ENCODE results near the gene SPATA25.
A peak's percentile ranks its signal among the peaks of the same experiment; 100 is the strongest.

DNA sequence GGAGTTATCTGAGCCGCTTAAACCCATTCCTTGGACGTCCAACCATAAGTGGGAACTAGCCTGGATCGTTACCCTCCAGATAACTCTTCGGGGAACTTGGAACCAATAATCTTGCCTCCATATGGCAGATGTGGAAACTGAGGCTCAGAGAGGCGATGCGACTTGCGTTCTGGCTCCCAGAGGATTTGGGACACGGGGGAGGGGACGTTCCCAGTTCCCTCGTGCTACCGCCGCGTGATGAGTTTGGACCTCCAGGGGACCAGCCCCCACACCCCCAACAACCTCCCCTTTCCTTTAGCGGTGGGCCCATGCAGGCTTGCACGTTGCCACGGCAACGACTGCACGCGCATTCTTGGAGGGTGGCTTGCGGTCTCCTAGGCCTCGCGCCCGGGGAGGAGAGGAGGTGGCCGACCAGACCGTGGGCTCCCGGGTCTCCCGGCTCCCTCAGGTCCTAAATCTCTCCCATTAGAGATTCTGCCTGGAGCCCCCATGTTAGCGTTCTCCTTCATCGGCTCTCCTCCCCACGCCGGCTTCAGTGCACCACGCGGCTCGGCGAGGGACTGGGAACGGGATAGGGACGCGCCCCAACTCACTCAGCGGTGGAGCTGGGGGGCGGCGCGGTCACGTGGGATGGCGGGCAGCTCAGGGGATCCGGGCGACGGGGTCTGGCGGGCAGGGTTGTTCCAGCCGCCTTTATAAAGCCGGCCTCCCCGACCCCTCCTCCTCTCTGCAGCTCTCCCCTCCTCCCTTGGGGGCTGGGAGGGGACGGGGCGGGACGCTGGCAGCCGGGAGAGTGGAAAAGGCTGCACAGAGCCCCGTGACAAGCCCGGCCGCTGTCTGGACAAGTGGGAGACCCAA, 24.3 kb upstream of the SPATA25 start, which contains the start of gene PLTP:
- peak; percentile 92 for TF ChIP-seq POLR2A (IDR thresholded peaks at IDR 0.05; ENCODE audit: extremely low read depth, insufficient read length)
- TF ChIP-seq, protein P1, sequence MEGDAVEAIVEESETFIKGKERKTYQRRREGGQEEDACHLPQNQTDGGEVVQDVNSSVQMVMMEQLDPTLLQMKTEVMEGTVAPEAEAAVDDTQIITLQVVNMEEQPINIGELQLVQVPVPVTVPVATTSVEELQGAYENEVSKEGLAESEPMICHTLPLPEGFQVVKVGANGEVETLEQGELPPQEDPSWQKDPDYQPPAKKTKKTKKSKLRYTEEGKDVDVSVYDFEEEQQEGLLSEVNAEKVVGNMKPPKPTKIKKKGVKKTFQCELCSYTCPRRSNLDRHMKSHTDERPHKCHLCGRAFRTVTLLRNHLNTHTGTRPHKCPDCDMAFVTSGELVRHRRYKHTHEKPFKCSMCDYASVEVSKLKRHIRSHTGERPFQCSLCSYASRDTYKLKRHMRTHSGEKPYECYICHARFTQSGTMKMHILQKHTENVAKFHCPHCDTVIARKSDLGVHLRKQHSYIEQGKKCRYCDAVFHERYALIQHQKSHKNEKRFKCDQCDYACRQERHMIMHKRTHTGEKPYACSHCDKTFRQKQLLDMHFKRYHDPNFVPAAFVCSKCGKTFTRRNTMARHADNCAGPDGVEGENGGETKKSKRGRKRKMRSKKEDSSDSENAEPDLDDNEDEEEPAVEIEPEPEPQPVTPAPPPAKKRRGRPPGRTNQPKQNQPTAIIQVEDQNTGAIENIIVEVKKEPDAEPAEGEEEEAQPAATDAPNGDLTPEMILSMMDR (IDR thresholded peaks at IDR 0.05; ENCODE audit: low read depth, low read length), result no peak

Data from NB4 (cell line).